ENCODE measurements around the gene ZDHHC6.

DNA sequence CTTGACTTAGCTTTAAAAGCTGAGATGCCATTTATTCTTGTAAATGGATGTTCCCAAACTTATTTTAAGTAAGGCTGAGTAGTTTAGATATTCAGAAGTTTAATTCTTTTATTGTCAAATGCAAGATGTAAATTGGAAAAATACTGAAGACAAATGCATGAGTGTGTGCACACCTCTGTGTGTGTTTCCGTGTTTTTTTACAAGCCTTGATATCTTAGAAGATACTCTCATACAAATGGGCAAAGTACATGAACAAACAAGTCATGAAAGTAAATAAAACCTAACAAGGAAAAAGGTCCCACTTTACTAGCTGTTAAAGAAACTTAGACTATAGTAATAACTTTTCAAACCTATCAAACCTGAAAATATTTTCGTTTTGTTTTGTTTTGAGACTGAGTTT, 43.8 kb downstream of the ZDHHC6 start:
- TF ChIP-seq JUN (IDR thresholded peaks at IDR 0.05) (no peak), CTCF (IDR thresholded peaks at IDR 0.05) (no peak), POLR2A (IDR thresholded peaks at IDR 0.05; ENCODE audit: low read length) (no peak), HOXA7 (CRISPR knock-in tag; IDR thresholded peaks at IDR 0.05) (no peak), SMC3 (IDR thresholded peaks at IDR 0.05) (no peak), HEYL (CRISPR knock-in tag; IDR thresholded peaks at IDR 0.05) (no peak), HOXB13 (CRISPR knock-in tag; IDR thresholded peaks at IDR 0.05; ENCODE audit: low read depth) (no peak), RFX5 (IDR thresholded peaks at IDR 0.05) (no peak), CHD2 (IDR thresholded peaks at IDR 0.05; ENCODE audit: low read length, partially characterized antibody) (no peak)
